Measurements from ENCODE around the gene CPTP. TPM values are rescaled to one million over a fixed set of nuclear protein-coding genes. Genes with fewer than 3 reads are reported as not detected.

The CPTP gene
- total RNA-seq, 1 donor from 2014 or later, result 36.1 TPM

GRCh38 chr1:1349256-1350012 lies 24.8 kb downstream of the CPTP start, which contains the start of gene DVL1:
TSS of gene DVL1 (minus strand) at chr1:1349418. CDS start at chr1:1349065, 353 bp downstream.
- DNase-seq (ENCODE audit: low spot score), result no peak

GRCh38 chr1:1351511-1352427 lies 27.2 kb downstream of the CPTP start:
- no peak for DNase-seq (ENCODE audit: low spot score)

- no peak for DNase-seq (ENCODE audit: low spot score)
Observed at GRCh38 chr1:1352786-1353388, 28.3 kb downstream of the CPTP start.

GRCh38 chr1:1353389-1354151 lies 29.0 kb downstream of the CPTP start:
- no peak for DNase-seq (ENCODE audit: low spot score)

GRCh38 chr1:1354271-1355247 lies 30.0 kb downstream of the CPTP start:
- no peak for DNase-seq (ENCODE audit: low spot score)

GRCh38 chr1:1355416-1355815 lies 30.8 kb downstream of the CPTP start:
- no peak for DNase-seq (ENCODE audit: low spot score)

GRCh38 chr1:1356166-1356795 lies 31.7 kb downstream of the CPTP start:
- DNase-seq (ENCODE audit: low spot score), result no peak

- DNase-seq (ENCODE audit: low spot score), result no peak
Observed at GRCh38 chr1:1356796-1357401, 32.3 kb downstream of the CPTP start.

GRCh38 chr1:1357871-1358432 lies 33.4 kb downstream of the CPTP start:
- DNase-seq (ENCODE audit: low spot score), result no peak

GRCh38 chr1:1358433-1359271 lies 34.0 kb downstream of the CPTP start, which contains the start of gene MXRA8:
TSS of gene MXRA8 (minus strand) at chr1:1358555. CDS start at chr1:1358504, 51 bp downstream.
- DNase-seq (ENCODE audit: low spot score), result peak; percentile 60

GRCh38 chr1:1359308-1359663 lies 34.7 kb downstream of the CPTP start:
- DNase-seq (ENCODE audit: low spot score), result no peak

GRCh38 chr1:1359664-1360468 lies 35.3 kb downstream of the CPTP start:
- no peak for DNase-seq (ENCODE audit: low spot score)

- DNase-seq (ENCODE audit: low spot score), result peak; percentile 40
Observed at GRCh38 chr1:1360506-1361169, 36.0 kb downstream of the CPTP start.

GRCh38 chr1:1361233-1361981 lies 36.8 kb downstream of the CPTP start:
- no peak for DNase-seq (ENCODE audit: low spot score)

GRCh38 chr1:1361982-1362423 lies 37.4 kb downstream of the CPTP start:
- DNase-seq (ENCODE audit: low spot score), result no peak

GRCh38 chr1:1364266-1364665 lies 39.7 kb downstream of the CPTP start:
- no peak for DNase-seq (ENCODE audit: low spot score)
